Hepatocyte (in vitro differentiated cells): Measurements from ENCODE around the gene MPHOSPH9. TPM values are rescaled to one million over a fixed set of nuclear protein-coding genes. Genes with fewer than 3 reads are reported as not detected.

Experiments used
- DNase-seq: peaks from one replicate; pipeline ENCODE4 v3.0.0-alpha.2; 2016; ENCODE audit warnings: low spot score
- H2AFZ ChIP-seq: fragments of 200-600 bp; sonication (generic); 2 replicates; pipeline ENCODE4 v1.6.0; 2016; ENCODE audit warnings: antibody characterized with exemption, mild to moderate bottlenecking
- H3K27ac ChIP-seq: fragments of 200-600 bp; sonication (generic); 2 replicates; pipeline ENCODE4 v1.5.1; 2016; ENCODE audit warnings: mild to moderate bottlenecking
- H3K27me3 ChIP-seq: fragments of 200-600 bp; sonication (generic); 2 replicates; pipeline ENCODE4 v1.6.1; 2016
- H3K36me3 ChIP-seq: fragments of 200-600 bp; sonication (generic); replicated peaks from 2 replicates; pipeline ENCODE4 v1.5.1; 2016; ENCODE audit warnings: low read depth; ENCODE audit not compliant: insufficient read depth
- H3K4me1 ChIP-seq: fragments of 200-600 bp; sonication (generic); 2 replicates; pipeline ENCODE4 v1.5.1; 2016; ENCODE audit warnings: mild to moderate bottlenecking, moderate library complexity; ENCODE audit not compliant: insufficient read depth
- H3K4me2 ChIP-seq: fragments of 200-600 bp; sonication (generic); 2 replicates; pipeline ENCODE4 v1.6.0; 2016
- H3K4me3 ChIP-seq: fragments of 200-600 bp; sonication (generic); 2 replicates; pipeline ENCODE4 v1.5.1; 2016; ENCODE audit warnings: mild to moderate bottlenecking
- H3K79me2 ChIP-seq: fragments of 200-600 bp; sonication (generic); 2 replicates; pipeline ENCODE4 v1.6.0; 2017; ENCODE audit warnings: mild to moderate bottlenecking
- H3K9me2 ChIP-seq: fragments of 200-600 bp; sonication (generic); replicated peaks from 2 replicates; pipeline ENCODE4 v1.6.0; 2017; ENCODE audit warnings: mild to moderate bottlenecking; ENCODE audit not compliant: insufficient read depth
- H3K9me3 ChIP-seq: fragments of 200-600 bp; sonication (generic); 2 replicates; pipeline ENCODE4 v1.5.1; 2016; ENCODE audit warnings: low read depth, mild to moderate bottlenecking
- H4K20me1 ChIP-seq: fragments of 200-600 bp; sonication (generic); 2 replicates; pipeline ENCODE4 v1.6.0; 2016; ENCODE audit warnings: mild to moderate bottlenecking; ENCODE audit not compliant: insufficient read depth, poor library complexity, severe bottlenecking
- CTCF ChIP-seq: fragments of 200-600 bp; sonication (generic); IDR thresholded peaks from 2 replicates; pipeline ENCODE4 v1.5.1; 2016; ENCODE audit warnings: antibody characterized with exemption, mild to moderate bottlenecking; ENCODE audit not compliant: poor library complexity
- EZH2 ChIP-seq: fragments of 200-600 bp; sonication (generic); IDR thresholded peaks from 2 replicates; pipeline ENCODE4 v1.6.1; 2016; ENCODE audit warnings: antibody characterized with exemption, mild to moderate bottlenecking, borderline replicate concordance
- EZH2phosphoT487 ChIP-seq: fragments of 200-600 bp; sonication (generic); IDR thresholded peaks from one replicate; pipeline ENCODE4 v1.6.1; 2018; ENCODE audit warnings: antibody characterized with exemption, mild to moderate bottlenecking, low read depth, moderate library complexity; ENCODE audit not compliant: unreplicated experiment, severe bottlenecking
- WGBS: methylation state at CpG from one replicate; pipeline ENCODE4 v1.1.6; 2016; ENCODE audit warnings: low lambda C conversion rate; ENCODE audit errors: missing lambda C conversion rate; 5-methylcytosine and 5-hydroxymethylcytosine counted together
- polyA plus RNA-seq: library from polyadenylated mRNA; unstranded; fragments of >200 nt; fragmentation: Nextera tagmentation; extraction: Ambion mirVana; gene quantifications from 2 replicates; pipeline ENCODE4 v1.2.1, GENCODE V29; 2016
- total RNA-seq: library from RNA; depleted of rRNA; stranded (reverse); fragments of >200 nt; gene quantifications from 2 replicates; pipeline ENCODE4 v1.2.3, GENCODE V29; 2014

MPHOSPH9 gene
- total and polyA plus RNA-seq, 2 experiments from 2014 or later, result 13.1 to 44.3 TPM

- Histone ChIP-seq H3K9me3 (no peaks in the 10 kb centered on the region), H3K27me3 (no peaks in the 10 kb centered on the region)
These were observed 91.1 kb downstream of the MPHOSPH9 start for GRCh38 chr12:123141615-123142517.

GRCh38 chr12:123140676-123141614 lies 92.0 kb downstream of the MPHOSPH9 start:
- Histone ChIP-seq H3K4me2 (peak overlapping the region; percentile 65), H3K36me3 (no peaks in the 10 kb centered on the region), H3K9me3 (no peaks in the 10 kb centered on the region), H3K27ac (peak overlapping the region; percentile 91), H4K20me1 (no peaks in the 10 kb centered on the region), H3K79me2 (peaks cover 49% of the 10 kb centered on the region), H3K4me1 (peaks cover 39% of the 10 kb centered on the region), H3K27me3 (no peaks in the 10 kb centered on the region), H2AFZ (no peak overlapping the region), H3K9me2 (no peaks in the 10 kb centered on the region), H3K4me3 (no peak overlapping the region)
- TF ChIP-seq EZH2phosphoT487 (no peak), CTCF (no peak), EZH2 (no peak)
- WGBS, result 83% methylated on average over 6 of the region's 6 CpGs
- DNase-seq, result no peak

More at GRCh38 chr12:123141615-123142517, 91.1 kb downstream of the MPHOSPH9 start:
- Histone ChIP-seq H3K9me2 (no peaks in the 10 kb centered on the region), H3K36me3 (no peaks in the 10 kb centered on the region), H3K27ac (peak overlapping the region; percentile 91), H2AFZ (no peak overlapping the region), H3K4me1 (peaks cover 39% of the 10 kb centered on the region), H3K4me3 (no peak overlapping the region), H3K79me2 (peaks cover 53% of the 10 kb centered on the region), H4K20me1 (no peaks in the 10 kb centered on the region), H3K4me2 (peak overlapping the region; percentile 65)
- WGBS, result 44% methylated on average over 15 of the region's 15 CpGs
- no peak for TF ChIP-seq EZH2
- no peak for TF ChIP-seq EZH2phosphoT487
- TF ChIP-seq CTCF, result no peak
- DNase-seq, result peak; percentile 83

- no peak for TF ChIP-seq EZH2phosphoT487
- no peak for TF ChIP-seq CTCF
- TF ChIP-seq EZH2, result no peak
- no peak overlapping the region for H3K4me3 ChIP-seq
- no peaks in the 10 kb centered on the region for H3K27me3 ChIP-seq
- peaks cover 39% of the 10 kb centered on the region for H3K4me1 ChIP-seq
- H2AFZ ChIP-seq, result no peak overlapping the region
- no peaks in the 10 kb centered on the region for H4K20me1 ChIP-seq
- 60% methylated on average over 6 of the region's 6 CpGs for WGBS
- H3K79me2 ChIP-seq, result peaks cover 44% of the 10 kb centered on the region
- H3K9me2 ChIP-seq, result no peaks in the 10 kb centered on the region
- peak overlapping the region; percentile 65 for H3K4me2 ChIP-seq
- peak; percentile 73 for DNase-seq
- no peaks in the 10 kb centered on the region for H3K9me3 ChIP-seq
- peak overlapping the region; percentile 91 for H3K27ac ChIP-seq
- H3K36me3 ChIP-seq, result no peaks in the 10 kb centered on the region
These were observed 92.8 kb downstream of the MPHOSPH9 start for GRCh38 chr12:123139926-123140675.
